GM19455 (cell line): ENCODE measurements around the gene EPHB4.
A peak's percentile ranks its signal among the peaks of the same experiment; 100 is the strongest.
"Not testable (repeated sequence)": the region's sequence is repeated elsewhere in the genome, so short reads cannot be mapped to it uniquely, and the experiment has no call there.

ENCODE experiments used
- ATAC-seq: cut with Tn5 transposase; IDR thresholded peaks from one replicate; pipeline ENCODE4 v1.9.1; 2021; ENCODE audit not compliant: unreplicated experiment

EPHB4 gene

GRCh38 chr7:100822236-100823139 lies 4.8 kb downstream of the EPHB4 start:
- ATAC-seq: no peak

GRCh38 chr7:100819586-100819985 lies 7.7 kb downstream of the EPHB4 start:
- no peak for ATAC-seq

DNA sequence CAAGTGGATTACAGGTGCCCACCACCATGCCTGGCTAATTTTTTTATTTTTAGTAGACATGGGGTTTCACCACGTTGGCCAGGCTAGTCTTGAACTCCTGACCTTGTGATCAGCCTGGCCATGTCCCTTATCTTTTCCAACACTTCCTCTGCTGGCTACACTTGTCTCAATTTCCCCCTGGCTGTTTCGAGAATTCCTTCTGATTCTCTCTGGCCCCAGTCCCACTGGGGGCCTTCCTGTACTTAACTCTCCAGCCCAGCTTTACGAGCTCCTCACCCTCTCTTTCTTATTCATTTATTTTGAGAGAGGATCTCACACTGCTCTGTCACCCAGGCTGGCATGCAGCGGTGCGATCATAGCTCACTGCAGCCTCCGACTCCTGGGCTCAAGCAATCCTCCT lies 8.5 kb downstream of the EPHB4 start:
- no peak for ATAC-seq

- no peak for ATAC-seq
These were observed 9.0 kb downstream of the EPHB4 start for GRCh38 chr7:100818366-100818765.

GRCh38 chr7:100817097-100817496 lies 10.2 kb downstream of the EPHB4 start:
- ATAC-seq: no peak

GRCh38 chr7:100816515-100816914 lies 10.8 kb downstream of the EPHB4 start:
- not testable (repeated sequence) for ATAC-seq

DNA sequence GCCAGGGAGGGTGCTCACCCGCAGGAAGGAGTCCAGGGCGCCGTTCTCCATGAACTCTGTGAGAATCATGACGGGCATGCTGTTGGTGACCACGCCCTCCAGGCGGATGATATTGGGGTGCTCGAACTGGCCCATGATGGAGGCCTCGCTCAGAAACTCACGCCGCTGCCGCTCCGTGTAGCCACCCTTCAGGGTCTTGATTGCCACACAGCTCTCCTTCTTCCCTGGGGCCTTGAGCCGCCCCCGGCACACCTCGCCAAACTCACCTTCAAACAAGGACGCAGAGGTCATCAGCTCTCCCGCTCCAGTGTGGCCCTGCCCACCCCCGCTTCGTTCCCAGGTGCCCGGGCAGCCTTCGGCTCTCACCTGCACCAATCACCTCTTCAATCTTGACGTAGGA lies 14.6 kb downstream of the EPHB4 start:
- no peak for ATAC-seq

DNA sequence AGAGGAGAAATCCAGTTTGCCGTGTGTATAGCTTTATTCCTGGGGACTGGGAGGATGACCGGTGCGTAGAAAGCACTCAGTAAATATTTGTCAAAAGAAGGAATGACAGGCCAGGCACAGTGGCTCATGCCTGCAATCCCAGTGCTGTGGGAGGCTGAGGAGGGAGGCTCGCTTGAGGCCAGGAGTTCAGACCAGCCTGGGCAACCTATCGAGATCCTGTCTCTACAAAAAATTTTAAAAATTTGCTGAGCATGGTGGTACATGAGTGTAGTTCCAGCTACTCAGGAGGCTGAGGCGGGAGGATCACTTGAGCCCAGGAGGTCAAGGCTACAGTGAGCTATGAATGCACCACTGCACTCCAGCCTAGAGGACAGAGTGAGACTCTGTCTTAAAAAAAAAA lies 15.8 kb downstream of the EPHB4 start:
- ATAC-seq: no peak

DNA sequence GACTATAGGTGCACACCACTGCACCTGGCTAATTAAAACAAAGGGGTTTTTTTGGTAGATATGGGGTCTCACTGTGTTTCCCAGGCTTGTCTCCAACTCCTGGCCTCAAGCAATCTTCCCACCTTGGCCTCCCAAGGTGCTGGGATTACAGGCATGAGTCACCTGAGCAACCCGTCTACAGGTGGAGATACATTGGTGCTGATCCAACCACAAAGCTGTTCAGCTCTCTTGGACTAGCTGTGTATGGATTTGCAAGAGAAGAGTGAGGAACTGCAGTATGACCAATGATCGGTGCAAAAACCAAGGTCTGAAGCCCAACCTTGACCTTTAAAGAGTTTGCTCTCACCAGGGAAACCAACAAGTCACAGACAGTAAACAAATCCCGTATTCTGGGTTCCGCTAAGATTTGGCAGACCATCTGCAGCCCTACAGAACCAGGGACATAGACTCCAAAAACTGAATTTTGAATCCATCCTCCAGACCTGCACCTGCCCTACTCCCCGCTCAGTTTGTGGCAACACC lies 18.9 kb downstream of the EPHB4 start:
- ATAC-seq: no peak

GRCh38 chr7:100806883-100807282 lies 20.4 kb downstream of the EPHB4 start:
- not testable (repeated sequence) for ATAC-seq

DNA sequence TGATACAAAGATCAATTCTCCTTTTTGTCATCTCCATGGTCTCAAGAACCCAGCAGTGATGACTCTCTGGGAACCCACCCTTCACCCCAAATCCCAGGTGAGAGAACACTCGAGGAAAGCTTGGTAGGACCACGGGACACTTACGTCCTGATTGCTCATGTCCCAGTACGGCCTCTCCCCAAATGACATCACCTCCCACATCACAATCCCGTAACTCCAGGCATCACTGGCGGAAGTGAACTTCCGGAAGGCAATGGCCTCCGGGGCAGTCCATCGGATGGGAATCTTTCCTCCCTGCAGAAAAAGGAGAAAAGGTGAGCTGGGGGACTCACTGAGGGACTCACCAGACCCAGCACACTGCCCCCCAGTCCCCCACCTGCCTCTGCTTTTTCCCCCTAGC lies 21.0 kb downstream of the EPHB4 start:
- no peak for ATAC-seq

DNA sequence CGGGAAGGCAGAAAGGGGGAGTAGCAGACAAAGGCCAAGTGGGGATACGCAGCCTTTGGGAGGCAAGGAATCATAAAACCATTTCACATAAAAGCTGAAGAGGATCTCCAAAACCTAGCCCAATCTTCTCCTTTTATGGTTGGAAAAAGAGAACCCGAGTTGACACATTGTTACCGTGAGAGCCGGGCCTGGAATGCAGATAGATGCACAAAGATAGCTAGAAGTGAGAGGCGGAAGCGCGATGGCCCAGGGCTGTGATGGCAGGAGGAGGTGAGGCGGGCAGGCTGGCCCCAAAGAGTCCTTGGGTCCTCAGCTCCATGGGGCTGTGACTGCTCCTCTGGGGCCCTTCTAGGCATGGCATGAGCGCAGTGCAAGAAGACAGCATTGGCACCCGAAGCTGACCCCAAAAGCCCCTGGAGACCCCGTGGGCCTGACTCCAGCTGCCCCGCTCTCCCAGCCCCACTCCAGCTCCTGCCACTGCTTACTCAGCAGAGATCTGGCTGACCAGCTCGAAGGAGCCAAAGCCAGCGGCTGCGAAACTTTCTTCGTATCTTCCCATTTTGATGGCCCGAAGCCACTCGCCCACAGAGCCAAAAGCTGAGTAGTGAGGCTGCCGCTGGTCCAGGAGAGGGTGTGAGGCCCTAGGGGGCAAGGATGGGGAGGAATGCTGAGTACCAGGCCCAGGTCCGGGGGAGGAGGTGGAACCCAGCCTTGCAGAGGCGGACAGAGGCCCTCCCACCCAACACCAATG lies 22.5 kb downstream of the EPHB4 start:
- no peak for ATAC-seq

- ATAC-seq: peak; percentile 97
These were observed 23.7 kb downstream of the EPHB4 start for GRCh38 chr7:100803398-100804161.

- no peak for ATAC-seq
These were observed 24.4 kb downstream of the EPHB4 start for GRCh38 chr7:100802951-100803350.

DNA sequence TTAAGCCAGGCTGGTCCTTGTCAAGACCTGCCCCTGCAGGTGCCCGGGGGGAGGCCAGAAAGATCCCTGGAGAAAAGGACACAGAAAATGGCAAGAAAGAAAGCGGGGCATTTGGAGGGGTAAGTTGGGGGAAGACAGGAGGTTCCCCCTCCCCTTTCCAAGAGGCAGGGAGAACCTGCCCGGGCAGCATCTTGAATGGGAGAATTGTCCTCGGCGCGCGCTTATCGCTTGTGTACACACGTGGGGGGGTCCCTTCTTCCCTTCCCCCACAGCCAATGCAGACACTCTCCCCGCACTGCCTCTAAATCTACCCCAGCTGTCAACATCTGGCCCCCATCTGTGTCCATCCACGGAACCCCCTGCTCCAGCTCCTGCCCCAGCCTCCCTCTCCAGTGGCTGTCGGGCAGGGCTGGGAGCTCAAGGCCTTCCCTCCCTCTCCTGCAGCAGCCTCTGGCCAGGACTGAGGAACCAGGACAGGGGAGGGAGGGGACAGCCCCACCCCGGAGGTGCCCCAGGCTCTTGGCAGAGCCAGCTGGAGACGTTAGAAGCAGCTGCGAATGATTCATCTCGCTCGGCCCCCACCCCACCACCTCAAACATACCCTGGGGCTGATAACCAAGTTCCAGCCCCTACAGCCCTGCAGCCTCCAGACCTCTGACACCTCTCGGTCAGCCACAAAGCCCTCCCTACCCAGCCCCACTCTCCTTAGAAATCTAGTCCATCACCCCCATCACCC lies 25.3 kb downstream of the EPHB4 start:
- ATAC-seq: no peak

- ATAC-seq: no peak
These were observed 28.1 kb downstream of the EPHB4 start for GRCh38 chr7:100799037-100799896.

GRCh38 chr7:100794741-100795140 lies 32.6 kb downstream of the EPHB4 start:
- ATAC-seq: no peak

DNA sequence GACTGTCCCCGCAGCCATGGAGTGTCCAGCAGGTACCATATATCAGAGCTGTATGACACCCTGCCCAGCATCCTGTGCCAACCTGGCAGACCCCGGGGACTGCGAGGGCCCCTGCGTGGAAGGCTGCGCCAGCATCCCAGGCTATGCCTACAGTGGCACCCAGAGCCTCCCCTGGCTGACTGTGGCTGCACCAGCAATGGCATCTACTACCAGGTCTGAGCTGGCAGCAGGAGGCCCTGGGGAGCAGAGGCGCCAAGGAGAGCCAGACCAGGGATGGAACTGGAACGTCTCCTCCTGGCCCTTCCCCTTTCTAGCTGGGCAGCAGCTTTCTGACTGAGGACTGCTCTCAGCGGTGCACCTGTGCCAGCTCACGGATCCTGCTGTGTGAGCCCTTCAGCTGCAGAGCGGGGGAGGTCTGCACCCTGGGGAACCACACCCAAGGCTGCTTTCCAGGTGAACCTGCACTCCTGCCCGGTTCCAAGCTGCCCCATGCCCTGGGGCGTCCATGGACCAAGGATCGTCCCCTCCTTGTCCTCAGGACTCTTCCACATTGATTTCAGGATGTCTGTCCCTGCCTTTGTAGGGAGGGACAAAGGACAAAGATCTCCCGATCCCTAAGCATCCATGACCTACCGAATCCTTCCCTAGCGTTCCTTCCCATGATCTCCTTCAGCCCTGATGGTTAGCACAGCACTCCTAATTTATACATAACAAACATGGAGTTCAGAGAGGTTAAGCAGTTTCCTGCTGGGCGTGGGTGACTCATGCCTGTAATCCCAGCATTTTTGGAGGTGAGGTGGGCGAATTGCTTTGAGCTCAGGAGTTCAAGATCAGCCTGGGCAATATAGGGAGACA lies 33.3 kb downstream of the EPHB4 start:
- ATAC-seq: no peak
